ENCODE data around the gene AK2.
"Not testable (repeated sequence)": the region's sequence is repeated elsewhere in the genome, so short reads cannot be mapped to it uniquely, and the experiment has no call there.

AK2 gene

GRCh38 chr1:33066477-33066876, 29.8 kb upstream of the AK2 start:
- Mint-ChIP-seq H3K27me3 (ENCODE audit: low read depth) (peaks cover 26% of the 10 kb centered on the region), H3K9me3 (peaks cover 55% of the 10 kb centered on the region)
- H3K36me3 Mint-ChIP-seq (ENCODE audit: low read depth); H3K27ac Mint-ChIP-seq; DNase-seq (ENCODE audit: low spot score); H3K4me1 Mint-ChIP-seq (ENCODE audit: low read depth); H3K4me3 Mint-ChIP-seq: not testable (repeated sequence)

- Mint-ChIP-seq H3K4me1 (ENCODE audit: low read depth) (no peaks in the 10 kb centered on the region), H3K4me3 (no peak overlapping the region), H3K9me3 (peaks cover 60% of the 10 kb centered on the region), H3K27ac (no peak overlapping the region), H3K27me3 (ENCODE audit: low read depth) (peaks cover 16% of the 10 kb centered on the region), H3K36me3 (ENCODE audit: low read depth) (peaks cover 4% of the 10 kb centered on the region)
- DNase-seq (ENCODE audit: low spot score), result no peak
These were observed 28.6 kb upstream of the AK2 start for GRCh38 chr1:33065301-33065700.

- H3K4me1 Mint-ChIP-seq (ENCODE audit: low read depth); H3K4me3 Mint-ChIP-seq; H3K36me3 Mint-ChIP-seq (ENCODE audit: low read depth); DNase-seq (ENCODE audit: low spot score); H3K27ac Mint-ChIP-seq: not testable (repeated sequence)
- peaks cover 60% of the 10 kb centered on the region for H3K9me3 Mint-ChIP-seq
- H3K27me3 Mint-ChIP-seq (ENCODE audit: low read depth), result peaks cover 13% of the 10 kb centered on the region
These were observed 27.6 kb upstream of the AK2 start for GRCh38 chr1:33064284-33064683.

GRCh38 chr1:33061834-33062233, 25.2 kb upstream of the AK2 start:
- Mint-ChIP-seq H3K4me3 (no peak overlapping the region), H3K4me1 (ENCODE audit: low read depth) (no peaks in the 10 kb centered on the region), H3K27me3 (ENCODE audit: low read depth) (peaks cover 2% of the 10 kb centered on the region), H3K36me3 (ENCODE audit: low read depth) (peaks cover 4% of the 10 kb centered on the region), H3K27ac (no peak overlapping the region), H3K9me3 (peaks cover 51% of the 10 kb centered on the region)
- no peak for DNase-seq (ENCODE audit: low spot score)

- DNase-seq (ENCODE audit: low spot score), result no peak
- peaks cover under 1% of the 10 kb centered on the region for H3K4me1 Mint-ChIP-seq (ENCODE audit: low read depth)
- H3K36me3 Mint-ChIP-seq (ENCODE audit: low read depth), result peaks cover 4% of the 10 kb centered on the region
- no peak overlapping the region for H3K4me3 Mint-ChIP-seq
- H3K27ac Mint-ChIP-seq, result no peak overlapping the region
- H3K27me3 Mint-ChIP-seq (ENCODE audit: low read depth), result peaks cover 2% of the 10 kb centered on the region
- H3K9me3 Mint-ChIP-seq, result peaks cover 40% of the 10 kb centered on the region
These were observed 23.9 kb upstream of the AK2 start for GRCh38 chr1:33060579-33061083.

- Mint-ChIP-seq H3K4me1 (ENCODE audit: low read depth) (peaks cover 7% of the 10 kb centered on the region), H3K9me3 (peaks cover 11% of the 10 kb centered on the region), H3K4me3 (no peak overlapping the region), H3K36me3 (ENCODE audit: low read depth) (no peaks in the 10 kb centered on the region), H3K27ac (no peak overlapping the region), H3K27me3 (ENCODE audit: low read depth) (peaks cover 2% of the 10 kb centered on the region)
- DNase-seq (ENCODE audit: low spot score), result no peak
These were observed 20.4 kb upstream of the AK2 start for GRCh38 chr1:33057095-33057494.

- Mint-ChIP-seq H3K9me3 (peaks cover 4% of the 10 kb centered on the region), H3K27ac (no peak overlapping the region), H3K4me3 (no peak overlapping the region), H3K36me3 (ENCODE audit: low read depth) (no peaks in the 10 kb centered on the region), H3K4me1 (ENCODE audit: low read depth) (peaks cover 7% of the 10 kb centered on the region), H3K27me3 (ENCODE audit: low read depth) (peaks cover 2% of the 10 kb centered on the region)
- no peak for DNase-seq (ENCODE audit: low spot score)
These were observed 19.7 kb upstream of the AK2 start for GRCh38 chr1:33056426-33056825.

GRCh38 chr1:33055210-33056008, 18.7 kb upstream of the AK2 start:
- no peak overlapping the region for H3K27ac Mint-ChIP-seq
- H3K4me1 Mint-ChIP-seq (ENCODE audit: low read depth), result peaks cover 10% of the 10 kb centered on the region
- DNase-seq (ENCODE audit: low spot score), result peak; percentile 21
- no peaks in the 10 kb centered on the region for H3K36me3 Mint-ChIP-seq (ENCODE audit: low read depth)
- no peak overlapping the region for H3K4me3 Mint-ChIP-seq
- H3K27me3 Mint-ChIP-seq (ENCODE audit: low read depth), result peaks cover 2% of the 10 kb centered on the region
- no peaks in the 10 kb centered on the region for H3K9me3 Mint-ChIP-seq

GRCh38 chr1:33050221-33051076, 13.8 kb upstream of the AK2 start:
- no peak overlapping the region for H3K4me3 Mint-ChIP-seq
- no peaks in the 10 kb centered on the region for H3K27me3 Mint-ChIP-seq (ENCODE audit: low read depth)
- DNase-seq (ENCODE audit: low spot score), result no peak
- peaks cover 27% of the 10 kb centered on the region for H3K4me1 Mint-ChIP-seq (ENCODE audit: low read depth)
- no peak overlapping the region for H3K27ac Mint-ChIP-seq
- no peaks in the 10 kb centered on the region for H3K36me3 Mint-ChIP-seq (ENCODE audit: low read depth)
- H3K9me3 Mint-ChIP-seq, result no peaks in the 10 kb centered on the region

- Mint-ChIP-seq H3K4me1 (ENCODE audit: low read depth) (peaks cover 26% of the 10 kb centered on the region), H3K4me3 (no peak overlapping the region), H3K36me3 (ENCODE audit: low read depth) (no peaks in the 10 kb centered on the region), H3K27ac (no peak overlapping the region), H3K27me3 (ENCODE audit: low read depth) (no peaks in the 10 kb centered on the region), H3K9me3 (no peaks in the 10 kb centered on the region)
- DNase-seq (ENCODE audit: low spot score), result no peak
These were observed 12.7 kb upstream of the AK2 start for GRCh38 chr1:33049371-33049770.

- no peak overlapping the region for H3K27ac Mint-ChIP-seq
- no peak for DNase-seq (ENCODE audit: low spot score)
- no peaks in the 10 kb centered on the region for H3K36me3 Mint-ChIP-seq (ENCODE audit: low read depth)
- no peaks in the 10 kb centered on the region for H3K9me3 Mint-ChIP-seq
- H3K27me3 Mint-ChIP-seq (ENCODE audit: low read depth), result no peaks in the 10 kb centered on the region
- H3K4me3 Mint-ChIP-seq, result no peak overlapping the region
- H3K4me1 Mint-ChIP-seq (ENCODE audit: low read depth), result peaks cover 26% of the 10 kb centered on the region
These were observed 11.7 kb upstream of the AK2 start for GRCh38 chr1:33048426-33048825.

- Mint-ChIP-seq H3K36me3 (ENCODE audit: low read depth) (no peaks in the 10 kb centered on the region), H3K9me3 (no peaks in the 10 kb centered on the region), H3K27ac (no peak overlapping the region), H3K4me3 (no peak overlapping the region), H3K27me3 (ENCODE audit: low read depth) (no peaks in the 10 kb centered on the region), H3K4me1 (ENCODE audit: low read depth) (peaks cover 26% of the 10 kb centered on the region)
- DNase-seq (ENCODE audit: low spot score), result no peak
These were observed 11.2 kb upstream of the AK2 start for GRCh38 chr1:33047839-33048305.

- H3K36me3 Mint-ChIP-seq (ENCODE audit: low read depth), result no peaks in the 10 kb centered on the region
- DNase-seq (ENCODE audit: low spot score), result no peak
- H3K4me3 Mint-ChIP-seq, result no peak overlapping the region
- no peaks in the 10 kb centered on the region for H3K27me3 Mint-ChIP-seq (ENCODE audit: low read depth)
- no peaks in the 10 kb centered on the region for H3K9me3 Mint-ChIP-seq
- peaks cover 26% of the 10 kb centered on the region for H3K4me1 Mint-ChIP-seq (ENCODE audit: low read depth)
- H3K27ac Mint-ChIP-seq, result no peak overlapping the region
These were observed 10.6 kb upstream of the AK2 start for GRCh38 chr1:33047290-33047689.

- peak overlapping the region; percentile 36 for H3K27ac Mint-ChIP-seq
- H3K27me3 Mint-ChIP-seq (ENCODE audit: low read depth); H3K36me3 Mint-ChIP-seq (ENCODE audit: low read depth); H3K9me3 Mint-ChIP-seq; DNase-seq (ENCODE audit: low spot score); H3K4me3 Mint-ChIP-seq: not testable (repeated sequence)
- peaks cover 26% of the 10 kb centered on the region for H3K4me1 Mint-ChIP-seq (ENCODE audit: low read depth)
These were observed 9.6 kb upstream of the AK2 start for GRCh38 chr1:33046234-33046633.

Data from T-helper 2 cell treated with Interferon-gamma antibody and Interleukin-4, amounts not matched to agents 5 μg/mL and 100 μg/mL, for 36 hours (primary cell).